GM12865 (cell line): Measurements from ENCODE around the gene DUOX1.

ENCODE experiments used
- DNase-seq: peaks from one replicate; pipeline ENCODE4 v3.0.0; 2010; ENCODE audit warnings: low read depth
- H3K4me3 ChIP-seq: 2 replicates; pipeline ENCODE4 v1.5.1; 2011; ENCODE audit warnings: mild to moderate bottlenecking, low read depth, low read length, control low read depth
- TF ChIP-seq, protein P1 (sequence below): IDR thresholded peaks from 2 replicates; pipeline ENCODE4 v1.5.1; 2011; ENCODE audit warnings: low read length, control low read depth, low read depth, inconsistent platforms; ENCODE audit not compliant: insufficient read depth; ENCODE audit errors: missing control alignments

DUOX1 gene

DNA sequence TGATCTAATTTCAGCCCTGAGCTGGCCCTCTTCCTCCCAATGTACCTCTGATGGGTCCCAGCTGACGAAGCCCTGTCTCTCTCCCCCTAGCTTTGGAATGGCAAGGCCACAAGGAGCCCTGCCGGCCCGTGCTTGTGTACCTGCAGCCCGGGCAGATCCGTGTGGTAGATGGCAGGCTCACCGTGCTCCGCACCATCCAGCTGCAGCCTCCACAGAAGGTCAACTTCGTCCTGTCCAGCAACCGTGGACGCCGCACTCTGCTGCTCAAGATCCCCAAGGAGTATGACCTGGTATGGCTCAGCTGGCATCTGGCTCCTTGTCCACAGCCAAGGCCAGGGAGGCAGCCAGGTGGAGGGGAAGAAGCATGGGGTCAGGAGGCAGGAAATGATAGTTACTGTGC, 14.2 kb downstream of the DUOX1 start:
- DNase-seq = no peak
- H3K4me3 ChIP-seq = no peak overlapping the region
- TF ChIP-seq, protein P1, sequence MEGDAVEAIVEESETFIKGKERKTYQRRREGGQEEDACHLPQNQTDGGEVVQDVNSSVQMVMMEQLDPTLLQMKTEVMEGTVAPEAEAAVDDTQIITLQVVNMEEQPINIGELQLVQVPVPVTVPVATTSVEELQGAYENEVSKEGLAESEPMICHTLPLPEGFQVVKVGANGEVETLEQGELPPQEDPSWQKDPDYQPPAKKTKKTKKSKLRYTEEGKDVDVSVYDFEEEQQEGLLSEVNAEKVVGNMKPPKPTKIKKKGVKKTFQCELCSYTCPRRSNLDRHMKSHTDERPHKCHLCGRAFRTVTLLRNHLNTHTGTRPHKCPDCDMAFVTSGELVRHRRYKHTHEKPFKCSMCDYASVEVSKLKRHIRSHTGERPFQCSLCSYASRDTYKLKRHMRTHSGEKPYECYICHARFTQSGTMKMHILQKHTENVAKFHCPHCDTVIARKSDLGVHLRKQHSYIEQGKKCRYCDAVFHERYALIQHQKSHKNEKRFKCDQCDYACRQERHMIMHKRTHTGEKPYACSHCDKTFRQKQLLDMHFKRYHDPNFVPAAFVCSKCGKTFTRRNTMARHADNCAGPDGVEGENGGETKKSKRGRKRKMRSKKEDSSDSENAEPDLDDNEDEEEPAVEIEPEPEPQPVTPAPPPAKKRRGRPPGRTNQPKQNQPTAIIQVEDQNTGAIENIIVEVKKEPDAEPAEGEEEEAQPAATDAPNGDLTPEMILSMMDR = no peak

GRCh38 chr15:45144775-45145174, 15.0 kb downstream of the DUOX1 start:
- TF ChIP-seq, protein P1 = no peak
- no peak overlapping the region for H3K4me3 ChIP-seq
- DNase-seq = no peak

GRCh38 chr15:45146405-45146804, 16.6 kb downstream of the DUOX1 start:
- H3K4me3 ChIP-seq = no peak overlapping the region
- no peak for DNase-seq
- TF ChIP-seq, protein P1 = no peak

GRCh38 chr15:45147606-45148005, 17.8 kb downstream of the DUOX1 start:
- TF ChIP-seq, protein P1 = no peak
- H3K4me3 ChIP-seq = no peak overlapping the region
- DNase-seq = no peak

GRCh38 chr15:45148076-45149059, 18.6 kb downstream of the DUOX1 start:
- DNase-seq = no peak
- TF ChIP-seq, protein P1 = no peak
- H3K4me3 ChIP-seq = no peak overlapping the region

- H3K4me3 ChIP-seq = no peak overlapping the region
- DNase-seq = no peak
- TF ChIP-seq, protein P1 = no peak
These were observed 19.3 kb downstream of the DUOX1 start for GRCh38 chr15:45149060-45149459.
